Brain microvascular endothelial cell (primary cell): ENCODE results near the gene CDH4.

Experiments
- DNase-seq: peaks from one replicate; pipeline ENCODE4 v3.0.0-alpha.2; 2020
- H3K27ac ChIP-seq: fragments of 250-450 bp; sonication (Bioruptor Pico); 2 replicates; pipeline ENCODE4 v1.5.1; 2020; ENCODE audit warnings: mild to moderate bottlenecking, moderate library complexity
- H3K27me3 ChIP-seq: fragments of 250-450 bp; sonication (Bioruptor Pico); replicated peaks from 2 replicates; pipeline ENCODE4 v1.5.1; 2020; ENCODE audit warnings: mild to moderate bottlenecking
- H3K36me3 ChIP-seq: fragments of 250-450 bp; sonication (Bioruptor Pico); replicated peaks from 2 replicates; pipeline ENCODE4 v1.5.1; 2020; ENCODE audit warnings: mild to moderate bottlenecking
- H3K4me3 ChIP-seq: 2 replicates; pipeline ENCODE4 v1.5.1; 2011; ENCODE audit warnings: low read depth, mild to moderate bottlenecking, control low read depth, low read length, moderate library complexity
- CTCF ChIP-seq: IDR thresholded peaks from 2 replicates; pipeline ENCODE4 v1.5.1; 2011; ENCODE audit warnings: low read depth, mild to moderate bottlenecking, moderate library complexity, low read length, control low read depth, inconsistent platforms; ENCODE audit errors: missing control alignments
- in situ Hi-C: cut with HindIII; loops from 2 replicates; pipeline ENCODE4 v1.10.0; 2017; ENCODE audit warnings: low sequenced_read_pairs, low pct_ligation_motif_present

Gene CDH4

GRCh38 chr20:61543086-61543485 lies 291.0 kb downstream of the CDH4 start:
- no peak overlapping the region for H3K4me3 ChIP-seq
- H3K27ac ChIP-seq = no peak overlapping the region
- H3K36me3 ChIP-seq = no peaks in the 10 kb centered on the region
- no peak for TF ChIP-seq CTCF
- no peaks in the 10 kb centered on the region for H3K27me3 ChIP-seq
- in situ Hi-C loops = no loop called here
- no peak for DNase-seq

GRCh38 chr20:61543931-61544745 lies 292.1 kb downstream of the CDH4 start:
- in situ Hi-C loops = no loop called here
- Histone ChIP-seq H3K36me3 (no peaks in the 10 kb centered on the region), H3K27ac (no peak overlapping the region), H3K4me3 (no peak overlapping the region), H3K27me3 (no peaks in the 10 kb centered on the region)
- no peak for DNase-seq
- no peak for TF ChIP-seq CTCF

GRCh38 chr20:61544910-61545889 lies 293.1 kb downstream of the CDH4 start:
- H3K4me3 ChIP-seq = no peak overlapping the region
- in situ Hi-C loops = no loop called here
- no peak for DNase-seq
- no peaks in the 10 kb centered on the region for H3K36me3 ChIP-seq
- H3K27ac ChIP-seq = no peak overlapping the region
- H3K27me3 ChIP-seq = no peaks in the 10 kb centered on the region
- no peak for TF ChIP-seq CTCF

GRCh38 chr20:61546641-61547040 lies 294.6 kb downstream of the CDH4 start:
- no peaks in the 10 kb centered on the region for H3K36me3 ChIP-seq
- no peak overlapping the region for H3K27ac ChIP-seq
- no peak for TF ChIP-seq CTCF
- in situ Hi-C loops = no loop called here
- no peaks in the 10 kb centered on the region for H3K27me3 ChIP-seq
- no peak for DNase-seq
- H3K4me3 ChIP-seq = no peak overlapping the region

- DNase-seq = no peak
These were observed 296.0 kb downstream of the CDH4 start for GRCh38 chr20:61548069-61548468.

More at GRCh38 chr20:61548069-61548468, 296.0 kb downstream of the CDH4 start:
- TF ChIP-seq CTCF = no peak
- no peaks in the 10 kb centered on the region for H3K27me3 ChIP-seq
- no peaks in the 10 kb centered on the region for H3K36me3 ChIP-seq
- no peak overlapping the region for H3K27ac ChIP-seq
- in situ Hi-C loops = no loop called here
- no peak overlapping the region for H3K4me3 ChIP-seq
